Skin epidermis (tissue), 12 donors: ENCODE results near the gene CCDC85B.

Experiments
- H3K27ac ChIP-seq, 21 experiments: fragments of 200-600 bp; sonication (generic) in 11 of 21; one replicate each; pipeline ENCODE4 v1.5.0; 2020; ENCODE audit warnings: mild to moderate bottlenecking in 3 of 21, inconsistent platforms in 2 of 21, moderate library complexity in 2 of 21
- H3K4me3 ChIP-seq, 7 experiments: fragments of 200-600 bp; sonication (generic) in 2 of 7; one replicate each; pipeline ENCODE4 v1.5.0; 2020; ENCODE audit warnings: inconsistent platforms in 2 of 7, mild to moderate bottlenecking in 2 of 7, moderate library complexity in 1 of 7

Gene CCDC85B

GRCh38 chr11:65898656-65899355 lies 8.3 kb downstream of the CCDC85B start:
- H3K27ac ChIP-seq: peak overlapping the region in 19 of 21 experiments; percentile 42 to 95 (median 84)
- peak overlapping the region; percentile 48 to 68 (median 59) for H3K4me3 ChIP-seq

DNA sequence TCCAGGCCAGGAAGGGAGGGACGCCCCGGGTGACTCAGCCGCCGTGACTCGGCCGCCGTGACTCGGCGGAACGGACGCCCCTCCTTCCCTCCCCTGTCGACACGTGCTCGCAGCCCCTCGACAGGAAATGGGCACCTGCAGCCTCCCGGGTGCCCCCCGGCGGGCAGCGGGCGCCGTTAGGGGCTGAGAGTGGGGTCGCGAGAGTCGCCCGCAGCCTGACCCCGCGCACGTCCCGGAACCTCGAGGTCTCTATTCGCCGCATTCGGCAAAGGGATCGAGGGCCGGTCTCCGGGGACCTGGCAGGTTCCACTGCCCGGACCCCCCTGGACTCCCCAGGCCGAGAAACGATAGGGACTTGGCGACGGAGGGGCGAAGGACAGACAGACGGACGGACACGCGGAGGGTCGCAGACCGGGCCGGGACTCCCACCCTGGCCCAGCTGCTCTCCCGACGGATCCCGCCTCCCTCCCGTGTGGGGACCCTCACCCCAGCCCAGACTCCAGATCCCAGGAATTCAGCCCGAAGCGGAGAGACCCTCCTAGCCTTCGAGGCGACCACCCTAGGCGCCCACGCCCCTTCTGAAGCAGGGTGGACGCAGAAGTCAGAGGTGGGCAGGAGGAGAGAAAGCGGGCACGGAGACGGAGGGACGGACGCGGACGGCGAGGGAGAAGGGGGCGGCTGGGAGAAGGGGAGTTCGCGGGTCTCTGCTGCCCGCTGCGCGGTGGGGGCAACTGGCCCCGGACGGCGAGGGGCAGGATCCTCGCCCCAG lies 9.1 kb downstream of the CCDC85B start:
- Histone ChIP-seq H3K4me3 (peak overlapping the region; percentile 48 to 68 (median 59)), H3K27ac (peak overlapping the region; percentile 40 to 95 (median 83))

- H3K27ac ChIP-seq: peak within 1 kb of the TSS; percentile 40 to 95 (median 83)
- H3K4me3 ChIP-seq: peak within 1 kb of the TSS; percentile 48 to 68 (median 59)
Measured at GRCh38 chr11:65900125-65900898, 9.8 kb downstream of the CCDC85B start, which contains the start of gene FOSL1. FOSL1 (minus strand) TSS chr11:65900388; CDS start chr11:65900339, 49 bp downstream.

- H3K4me3 ChIP-seq: peak overlapping the region in 4 of 7 experiments; percentile 48 to 68 (median 62)
- H3K27ac ChIP-seq: peak overlapping the region in 14 of 21 experiments; percentile 16 to 92 (median 81)
Measured at GRCh38 chr11:65900899-65901180, 10.4 kb downstream of the CCDC85B start.

DNA sequence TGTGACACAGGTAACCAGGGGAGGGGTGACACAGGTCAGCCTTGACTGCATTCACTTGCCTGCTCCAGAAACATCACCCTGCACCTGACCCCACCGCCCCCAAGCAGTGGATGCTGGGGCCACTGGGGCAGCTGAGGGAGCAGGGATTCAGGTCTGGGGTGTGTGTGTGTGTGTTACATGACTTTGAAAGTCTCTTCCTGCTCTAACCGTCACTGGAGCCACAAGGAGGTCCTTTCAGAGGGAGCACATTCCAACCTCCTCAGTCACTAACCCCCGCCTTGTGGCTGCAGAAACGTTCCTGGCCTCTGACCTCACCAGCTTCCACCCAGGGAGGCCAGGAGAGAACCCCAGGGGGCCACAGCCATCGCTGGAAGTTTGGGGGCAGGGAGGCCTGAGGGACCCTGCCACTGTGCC lies 12.6 kb downstream of the CCDC85B start:
- peak overlapping the region in 2 of 21 experiments; percentile 22 to 57 for H3K27ac ChIP-seq

GRCh38 chr11:65903715-65904114 lies 13.2 kb downstream of the CCDC85B start:
- H3K4me3 ChIP-seq: no peak overlapping the region
- H3K27ac ChIP-seq: peak overlapping the region in 2 of 21 experiments; percentile 22 to 57

More for the DNA sequence above, 12.6 kb downstream of the CCDC85B start:
- no peak overlapping the region for H3K4me3 ChIP-seq

GRCh38 chr11:65906602-65907001 lies 16.1 kb downstream of the CCDC85B start:
- H3K27ac ChIP-seq: no peak overlapping the region
- H3K4me3 ChIP-seq: no peak overlapping the region

DNA sequence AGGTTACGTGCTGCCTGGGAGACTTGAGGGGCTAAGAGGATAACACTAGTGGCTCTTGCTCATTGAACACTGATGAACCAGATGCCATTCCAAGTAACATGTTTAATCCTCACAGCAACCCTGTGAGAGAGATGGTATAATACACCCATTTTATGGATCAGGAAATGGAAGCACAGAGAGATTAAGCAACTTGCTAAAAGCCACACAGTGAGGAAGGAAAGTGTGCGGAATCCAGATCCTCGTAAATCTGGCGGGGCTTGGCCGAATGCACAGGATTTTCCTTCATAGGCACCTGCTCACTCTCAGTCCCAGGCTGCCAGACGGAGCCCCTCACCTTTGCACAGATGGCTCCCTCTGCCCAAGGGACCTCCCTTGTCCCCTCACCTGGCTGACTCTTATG lies 17.4 kb downstream of the CCDC85B start:
- H3K27ac ChIP-seq: no peak overlapping the region
- no peak overlapping the region for H3K4me3 ChIP-seq

DNA sequence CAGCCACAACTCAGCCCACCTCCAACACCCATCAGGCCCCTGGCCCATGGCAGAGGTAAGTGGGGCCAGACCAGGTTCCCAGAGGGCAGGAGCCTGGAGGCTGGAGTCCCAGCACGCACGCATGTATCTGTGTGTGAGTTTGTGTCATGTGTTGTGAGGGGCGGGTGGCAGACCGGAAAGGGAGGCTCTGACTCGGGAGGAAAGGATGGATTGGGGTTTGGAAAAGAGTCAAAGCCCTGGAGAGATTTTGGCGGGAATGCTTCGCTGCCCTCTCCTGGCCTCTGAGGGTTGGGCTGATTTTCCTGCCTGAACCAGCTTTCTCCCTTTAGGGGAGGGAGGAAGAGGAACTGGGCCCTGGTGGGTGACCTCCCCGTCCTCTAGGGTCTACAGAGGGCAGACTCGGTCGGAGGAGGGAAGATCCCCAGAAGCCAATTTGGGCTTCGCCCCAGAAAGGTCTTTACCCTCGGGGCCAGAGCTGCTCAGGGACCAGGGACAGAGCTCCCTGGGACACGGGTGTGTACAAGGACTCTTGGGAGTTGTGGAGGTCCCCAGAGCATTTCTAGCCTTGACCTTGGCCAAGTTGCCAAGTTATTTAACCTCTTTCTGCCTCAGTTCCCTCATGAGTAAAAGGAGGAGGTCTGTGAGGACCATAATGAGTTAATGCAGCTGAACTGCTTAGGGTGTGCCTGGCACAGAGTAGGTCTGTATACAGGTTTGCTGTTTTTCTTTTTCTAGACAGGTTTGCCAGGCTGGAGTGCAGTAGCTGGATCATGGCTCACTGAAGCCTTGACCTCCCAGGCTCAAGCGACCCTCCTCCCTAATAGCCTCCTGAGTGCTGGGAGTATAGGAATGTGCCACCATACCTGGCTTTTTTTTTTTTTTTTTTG lies 21.5 kb downstream of the CCDC85B start:
- H3K27ac ChIP-seq: peak overlapping the region in 17 of 21 experiments; percentile 0 to 76 (median 56)
- no peak overlapping the region for H3K4me3 ChIP-seq

DNA sequence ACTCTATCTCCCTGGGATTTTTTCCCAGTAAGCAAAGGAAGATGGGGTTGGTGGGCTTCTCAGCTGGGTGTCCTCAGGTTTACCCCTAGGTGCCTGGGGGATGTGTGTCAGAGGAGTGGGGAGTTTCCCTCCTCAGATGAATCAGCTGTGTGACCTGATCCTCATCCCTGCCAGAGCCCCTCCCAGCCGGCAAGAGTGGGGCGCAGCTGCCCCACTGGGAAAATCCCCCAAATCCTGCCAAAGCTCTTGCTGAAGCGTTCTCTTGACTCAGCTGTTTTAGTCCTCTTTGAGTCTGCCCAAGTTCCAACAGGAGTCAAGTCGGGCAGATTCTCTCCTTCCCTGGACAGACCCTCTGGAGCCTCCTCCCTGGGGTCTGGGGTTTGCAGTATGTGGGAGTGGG lies 22.4 kb downstream of the CCDC85B start:
- Histone ChIP-seq H3K27ac (peak overlapping the region in 14 of 21 experiments; percentile 0 to 76 (median 47)), H3K4me3 (no peak overlapping the region)

GRCh38 chr11:65915101-65915820 lies 24.8 kb downstream of the CCDC85B start:
- no peak overlapping the region for H3K4me3 ChIP-seq
- peak overlapping the region in 20 of 21 experiments; percentile 27 to 100 (median 96) for H3K27ac ChIP-seq

GRCh38 chr11:65915821-65916251 lies 25.4 kb downstream of the CCDC85B start:
- H3K27ac ChIP-seq: peak overlapping the region in 20 of 21 experiments; percentile 0 to 100 (median 96)

GRCh38 chr11:65916391-65916790 lies 25.9 kb downstream of the CCDC85B start:
- Histone ChIP-seq H3K27ac (peak overlapping the region in 20 of 21 experiments; percentile 0 to 100 (median 96)), H3K4me3 (no peak overlapping the region)

More at GRCh38 chr11:65915821-65916251, 25.4 kb downstream of the CCDC85B start:
- no peak overlapping the region for H3K4me3 ChIP-seq

- H3K4me3 ChIP-seq: peak overlapping the region in 1 of 7 experiments; percentile 77
- peak overlapping the region in 15 of 21 experiments; percentile 68 to 100 (median 98) for H3K27ac ChIP-seq
Measured at GRCh38 chr11:65917077-65917433, 26.6 kb downstream of the CCDC85B start.

- Histone ChIP-seq H3K27ac (peak overlapping the region in 20 of 21 experiments; percentile 93 to 100 (median 98)), H3K4me3 (peak overlapping the region; percentile 71 to 96 (median 83))
Measured at GRCh38 chr11:65917434-65918210, 27.1 kb downstream of the CCDC85B start.

- Histone ChIP-seq H3K4me3 (peak within 1 kb of the TSS; percentile 77 to 98 (median 96)), H3K27ac (peak within 1 kb of the TSS; percentile 92 to 100 (median 97))
Measured at GRCh38 chr11:65918211-65919140, 28.0 kb downstream of the CCDC85B start, which contains the start of gene C11orf68. C11orf68 (minus strand) TSS chr11:65919062; CDS start chr11:65919031, 31 bp downstream.
